Adrenal gland (tissue), 12 donors: ENCODE data around the gene RHPN2. TPM values are rescaled to one million over a fixed set of nuclear protein-coding genes. Genes with fewer than 3 reads are reported as not detected.
"Not testable (repeated sequence)": the region's sequence is repeated elsewhere in the genome, so short reads cannot be mapped to it uniquely, and the experiment has no call there.

ENCODE experiments used
- DNase-seq, 7 donors: peaks; one replicate each; pipeline ENCODE4 v3.0.0-alpha.2; 2019 to 2020
- H3K27ac ChIP-seq, 5 donors: fragments of 200-600 bp; sonication (generic) in 4 of 5; 1 replicate in 3 of 5; 2 replicates in 2 of 5; pipeline versions ENCODE4 v1.5.1 to v1.8.0; 2016 to 2020; ENCODE audit warnings: mild to moderate bottlenecking in 1 of 5
- H3K27me3 ChIP-seq: fragments of 200-600 bp; 2 replicates; pipeline ENCODE4 v1.8.0; 2021
- H3K36me3 ChIP-seq, 2 donors: fragments of 200-600 bp; replicated peaks in 1 of 2; 1 replicate in 1 of 2; 2 replicates in 1 of 2; pipeline versions ENCODE4 v1.5.1 to v1.8.0; 2018 to 2022
- H3K4me1 ChIP-seq, 2 donors: fragments of 200-600 bp; replicated peaks in 1 of 2; 1 replicate in 1 of 2; 2 replicates in 1 of 2; pipeline versions ENCODE4 v1.5.1 to v1.8.0; 2018 to 2021
- H3K4me3 ChIP-seq, 4 donors: fragments of 200-600 bp; sonication (generic) in 3 of 4; one replicate each; pipeline ENCODE4 v1.5.1; 2016 to 2018
- H3K9me3 ChIP-seq, 3 donors: fragments of 200-600 bp; sonication (generic) in 1 of 3; replicated peaks in 1 of 3; 1 replicate in 2 of 3; 2 replicates in 1 of 3; pipeline versions ENCODE4 v1.5.1 to v1.8.0; 2016 to 2021
- CTCF ChIP-seq, 6 experiments: fragments of 450-650 bp in 4 of 6; fragments of 200-600 bp in 2 of 6; sonication (generic) in 1 of 6; IDR thresholded peaks; 1 replicate in 5 of 6; 2 replicates in 1 of 6; pipeline versions ENCODE4 v1.5.1 to v1.8.0; 2016 to 2021; ENCODE audit warnings: antibody characterized with exemption in 6 of 6, mild to moderate bottlenecking in 2 of 6, moderate library complexity in 1 of 6
- POLR2A ChIP-seq, 2 donors: fragments of 450-650 bp; IDR thresholded peaks; one replicate each; pipeline ENCODE4 v1.6.1; 2017; ENCODE audit warnings: antibody characterized with exemption in 2 of 2, mild to moderate bottlenecking in 2 of 2, moderate library complexity in 1 of 2
- WGBS, 4 donors: extraction: QIAGEN DNeasy Blood & Tissue Kit in 2 of 4; methylation state at CpG; one replicate each; pipeline versions ENCODE4 v1.1.5 to v1.1.7; 2013 to 2017; 5-methylcytosine and 5-hydroxymethylcytosine counted together
- intact Hi-C, 2 donors: fragments of 100-400 bp; cut with DNase I; formaldehyde crosslinking; loops; one replicate each; pipeline versions ENCODE4 v1.14.1 to v1.15.0; 2022 to 2023
- polyA plus RNA-seq, 3 donors: library from polyadenylated mRNA; stranded (reverse); fragments of 200-250 nt in 2 of 3; fragments of 350-450 nt in 1 of 3; fragmentation: Illumina TruSeq in 1 of 3; extraction: RNeasy Lipid Tissue Mini Kit (QIAGEN cat#74804) in 1 of 3; gene quantifications; one replicate each; pipeline ENCODE4 v1.2.3, GENCODE V29; 2013 to 2014
- total RNA-seq, 9 donors: library from RNA; depleted of rRNA in 4 of 9; stranded (reverse); fragments of >200 nt in 4 of 9; fragments of 120-200 nt in 1 of 9; fragmentation: NEBNext Ultra II Directional in 1 of 9; extraction: Animal tissue kit (Norgen Biotek cat#: 25700) in 1 of 9; gene quantifications; one replicate each; pipeline versions ENCODE4 v1.1.0 to v1.2.4, GENCODE V29; 2013 to 2023
- donor health status: healthy with polysubstance abuse.
- donor health status: Bipolar disorder and iron deficiency.
- donor health status: DM: yes; HTN: yes; CAD: no.
- donor health status: DM: no; HTN: no; CAD: no.
- donor health status: DM: no; HTN: no; CAD: no.
- donor health status: DM: yes; HTN: yes; CAD: no.

Gene RHPN2
- total and polyA plus RNA-seq, 12 donors: 0.52 to 1.3 (median 1.0) TPM; not detected in 1

- no peak for TF ChIP-seq POLR2A (IDR thresholded peaks at IDR 0.05)
- TF ChIP-seq CTCF (IDR thresholded peaks at IDR 0.05): no peak
- no peak for DNase-seq
- WGBS, 4 donors: 90 to 97% (median 93%) methylated on average over 4 of the region's 4 CpGs
- intact Hi-C loops: no loop called here
- H3K27me3 ChIP-seq: no peaks in the 10 kb centered on the region
- H3K4me1 ChIP-seq: no peaks in the 10 kb centered on the region
- no peak overlapping the region for H3K27ac ChIP-seq
- no peak overlapping the region for H3K4me3 ChIP-seq
- no peaks in the 10 kb centered on the region for H3K36me3 ChIP-seq
- no peaks in the 10 kb centered on the region for H3K9me3 ChIP-seq
These were observed 63.8 kb downstream of the RHPN2 start for GRCh38 chr19:33000910-33001309.

- no peak overlapping the region for H3K4me3 ChIP-seq
- no peaks in the 10 kb centered on the region for H3K36me3 ChIP-seq
- no peaks in the 10 kb centered on the region for H3K4me1 ChIP-seq
- no peak for TF ChIP-seq POLR2A (IDR thresholded peaks at IDR 0.05)
- no peak for TF ChIP-seq CTCF (IDR thresholded peaks at IDR 0.05)
- 84 to 93% (median 86%) methylated on average over 7 to 8 of the region's 8 CpGs for WGBS, 4 donors
- no peak for DNase-seq
- H3K27ac ChIP-seq: no peak overlapping the region
- no peaks in the 10 kb centered on the region for H3K9me3 ChIP-seq
- no peaks in the 10 kb centered on the region for H3K27me3 ChIP-seq
- intact Hi-C loops: no loop called here
These were observed 64.2 kb downstream of the RHPN2 start for GRCh38 chr19:33000510-33000909.

- Histone ChIP-seq H3K27me3 (no peaks in the 10 kb centered on the region), H3K4me1 (no peaks in the 10 kb centered on the region), H3K36me3 (no peaks in the 10 kb centered on the region), H3K27ac (no peak overlapping the region), H3K4me3 (no peak overlapping the region), H3K9me3 (no peaks in the 10 kb centered on the region)
- intact Hi-C loops: no loop called here
- 78 to 92% (median 82%) methylated on average over 3 of the region's 3 CpGs for WGBS, 4 donors
- DNase-seq: no peak
- TF ChIP-seq CTCF (IDR thresholded peaks at IDR 0.05) (no peak), POLR2A (IDR thresholded peaks at IDR 0.05) (no peak)
These were observed 66.0 kb downstream of the RHPN2 start for GRCh38 chr19:32998722-32999121.

GRCh38 chr19:32997716-32998355 is 66.9 kb downstream of the RHPN2 start:
- H3K9me3 ChIP-seq: no peaks in the 10 kb centered on the region
- H3K4me3 ChIP-seq: no peak overlapping the region
- no peaks in the 10 kb centered on the region for H3K4me1 ChIP-seq
- H3K36me3 ChIP-seq: no peaks in the 10 kb centered on the region
- WGBS, 4 donors: 84 to 90% (median 88%) methylated on average over 12 to 14 of the region's 14 CpGs
- intact Hi-C loops: no loop called here
- no peak for DNase-seq
- H3K27ac ChIP-seq: no peak overlapping the region
- H3K27me3 ChIP-seq: no peaks in the 10 kb centered on the region
- TF ChIP-seq CTCF (IDR thresholded peaks at IDR 0.05): no peak
- TF ChIP-seq POLR2A (IDR thresholded peaks at IDR 0.05): no peak

GRCh38 chr19:32997061-32997464 is 67.6 kb downstream of the RHPN2 start:
- WGBS, 4 donors: 71 to 85% (median 76%) methylated on average over 7 of the region's 7 CpGs
- intact Hi-C loops, H3K27ac ChIP-seq, H3K4me1 ChIP-seq, H3K9me3 ChIP-seq, DNase-seq, H3K36me3 ChIP-seq, H3K27me3 ChIP-seq, H3K4me3 ChIP-seq: not testable (repeated sequence)

- 82 to 97% (median 92%) methylated on average over 9 to 17 of the region's 17 CpGs for WGBS, 4 donors
- H3K36me3 ChIP-seq, DNase-seq, H3K9me3 ChIP-seq, H3K4me1 ChIP-seq, intact Hi-C loops, H3K27ac ChIP-seq, H3K4me3 ChIP-seq, H3K27me3 ChIP-seq: not testable (repeated sequence)
These were observed 68.7 kb downstream of the RHPN2 start for GRCh38 chr19:32995966-32996365.
